Measurements from ENCODE around the gene RHOXF2.
"Not testable (repeated sequence)": the region's sequence is repeated elsewhere in the genome, so short reads cannot be mapped to it uniquely, and the experiment has no call there.

Gene RHOXF2

GRCh38 chrX:120158313-120158712 lies at the start of gene RHOXF2:
TSS of gene RHOXF2 (plus strand) at chrX:120158613. CDS start at chrX:120158751, 138 bp downstream.
- not testable (repeated sequence) for DNase-seq

- no peak for DNase-seq
Observed at GRCh38 chrX:120109378-120109777, 49.0 kb upstream of the RHOXF2 start.

- no peak for DNase-seq
Observed at GRCh38 chrX:120111611-120112010, 46.8 kb upstream of the RHOXF2 start.

- DNase-seq: no peak
Observed at GRCh38 chrX:120115438-120115963, 42.9 kb upstream of the RHOXF2 start, which contains the start of gene RHOXF1. TSS of gene RHOXF1 (minus strand) at chrX:120115913. CDS start at chrX:120115862, 51 bp downstream.

GRCh38 chrX:120120223-120120622 lies 38.2 kb upstream of the RHOXF2 start:
- no peak for DNase-seq

- DNase-seq: no peak
Observed at GRCh38 chrX:120125444-120125843, 33.0 kb upstream of the RHOXF2 start.

- not testable (repeated sequence) for DNase-seq
Observed at GRCh38 chrX:120128306-120128846, 30.0 kb upstream of the RHOXF2 start.

- no peak for DNase-seq
Observed at GRCh38 chrX:120136128-120136527, 22.3 kb upstream of the RHOXF2 start.

- DNase-seq: no peak
Observed at GRCh38 chrX:120136840-120137239, 21.6 kb upstream of the RHOXF2 start.

- DNase-seq: no peak
Observed at GRCh38 chrX:120137439-120137838, 21.0 kb upstream of the RHOXF2 start.

GRCh38 chrX:120140293-120140981 lies 18.0 kb upstream of the RHOXF2 start:
- no peak for DNase-seq

GRCh38 chrX:120144178-120144844 lies 14.1 kb upstream of the RHOXF2 start:
- DNase-seq: no peak

- no peak for DNase-seq
Observed at GRCh38 chrX:120145295-120145925, 13.0 kb upstream of the RHOXF2 start.

- not testable (repeated sequence) for DNase-seq
Observed at GRCh38 chrX:120146323-120146722, 12.1 kb upstream of the RHOXF2 start.

GRCh38 chrX:120147537-120147936 lies 10.9 kb upstream of the RHOXF2 start:
- no peak for DNase-seq

GRCh38 chrX:120150109-120150744 lies 8.2 kb upstream of the RHOXF2 start:
- DNase-seq: not testable (repeated sequence)

GRCh38 chrX:120159086-120159485 lies 673 bp downstream of the RHOXF2 start:
- DNase-seq: not testable (repeated sequence)

- DNase-seq: not testable (repeated sequence)
Observed at GRCh38 chrX:120193254-120193653, 34.8 kb downstream of the RHOXF2 start.

GRCh38 chrX:120193720-120194119 lies 35.3 kb downstream of the RHOXF2 start:
- not testable (repeated sequence) for DNase-seq

GRCh38 chrX:120195786-120196185 lies 37.4 kb downstream of the RHOXF2 start:
- DNase-seq: not testable (repeated sequence)

- DNase-seq: not testable (repeated sequence)
Observed at GRCh38 chrX:120196626-120197283, 38.3 kb downstream of the RHOXF2 start.

GRCh38 chrX:120200851-120201250 lies 42.4 kb downstream of the RHOXF2 start:
- no peak for DNase-seq

Measured in stimulated activated naive CD4-positive, alpha-beta T cell treated with Interleukin-2 at 50 U/mL for 16 hours (primary cell).